PC-3 (cell line): ENCODE data around the gene SLC38A9. TPM values are rescaled to one million over a fixed set of nuclear protein-coding genes. Genes with fewer than 3 reads are reported as not detected.
"Not testable (repeated sequence)": the region's sequence is repeated elsewhere in the genome, so short reads cannot be mapped to it uniquely, and the experiment has no call there.

ENCODE experiments used
- ATAC-seq: fragments of 200-7000 bp; cut with Tn5 transposase; 2 replicates; pipeline ENCODE4 v1.9.1; 2020; ENCODE audit warnings: mild to moderate bottlenecking, moderate library complexity
- BruUV-seq: library from RNA; stranded (reverse); fragments of 400-500 nt; replicated peaks from 2 replicates; lab custom pipeline; 2021; lab: Mats Ljungman, UMichigan
- CTCF ChIA-PET: fragments of 300-600 bp; sonication (Branson Sonifier 250); formaldehyde crosslinking; loops from one replicate; lab custom pipeline; 2022; ENCODE audit warnings: antibody characterized with exemption; lab: Charles Lee
- POLR2A ChIA-PET: fragments of 300-600 bp; sonication (Branson Sonifier 250); formaldehyde crosslinking; loops from one replicate; lab custom pipeline; 2022; ENCODE audit warnings: antibody characterized with exemption; ENCODE audit not compliant: unreplicated experiment; lab: Charles Lee
- DNase-seq: peaks from one replicate; pipeline ENCODE4 v3.0.0-alpha.2; 2015
- H2AFZ ChIP-seq: fragments of 300-600 bp; sonication (generic); 2 replicates; pipeline ENCODE4 v1.6.0; 2016; ENCODE audit warnings: antibody characterized with exemption, low read length
- H3F3A ChIP-seq: fragments of 300-600 bp; sonication (generic); one replicate; pipeline ENCODE4 v1.6.0; 2017; ENCODE audit warnings: antibody characterized with exemption, low read length, control low read depth, mild to moderate bottlenecking; ENCODE audit not compliant: unreplicated experiment
- H3K27ac ChIP-seq: fragments of 300-600 bp; sonication (generic); 2 replicates; pipeline ENCODE4 v1.5.1; 2016; ENCODE audit warnings: mild to moderate bottlenecking, low read length
- H3K27me3 ChIP-seq: fragments of 300-600 bp; sonication (generic); 2 replicates; pipeline ENCODE4 v1.6.1; 2016; ENCODE audit warnings: low read length, mixed read lengths
- H3K36me3 ChIP-seq: fragments of 300-600 bp; sonication (generic); 2 replicates; pipeline ENCODE4 v1.6.1; 2016; ENCODE audit warnings: low read depth, mixed run types, low read length, mixed read lengths
- H3K4me1 ChIP-seq: fragments of 300-600 bp; sonication (generic); 2 replicates; pipeline ENCODE4 v1.5.1; 2016; ENCODE audit warnings: low read length; ENCODE audit not compliant: insufficient read depth
- H3K4me2 ChIP-seq: fragments of 300-600 bp; sonication (generic); 2 replicates; pipeline ENCODE4 v1.6.0; 2016; ENCODE audit warnings: low read length
- H3K4me3 ChIP-seq: fragments of 300-600 bp; sonication (generic); 2 replicates; pipeline ENCODE4 v1.5.1; 2016; ENCODE audit warnings: mild to moderate bottlenecking, low read length, mixed read lengths
- H3K79me2 ChIP-seq: fragments of 300-600 bp; sonication (generic); 2 replicates; pipeline ENCODE4 v1.6.1; 2017; ENCODE audit warnings: low read length, mixed read lengths
- H3K9ac ChIP-seq: fragments of 300-600 bp; sonication (generic); 2 replicates; pipeline ENCODE4 v1.6.0; 2016; ENCODE audit warnings: mild to moderate bottlenecking, low read length
- H3K9me2 ChIP-seq: fragments of 300-600 bp; sonication (generic); replicated peaks from 2 replicates; pipeline ENCODE4 v1.6.1; 2016; ENCODE audit warnings: mixed run types, low read length, mixed read lengths
- H3K9me3 ChIP-seq: fragments of 300-600 bp; sonication (generic); 2 replicates; pipeline ENCODE4 v1.6.1; 2016; ENCODE audit warnings: low read length, mixed read lengths
- H4K20me1 ChIP-seq: fragments of 300-600 bp; sonication (generic); 2 replicates; pipeline ENCODE4 v1.6.1; 2016; ENCODE audit warnings: low read length, mixed read lengths
- EZH2 ChIP-seq: fragments of 300-600 bp; sonication (generic); IDR thresholded peaks from one replicate; pipeline ENCODE4 v1.6.1; 2017; ENCODE audit warnings: antibody characterized with exemption, mild to moderate bottlenecking, low read length; ENCODE audit not compliant: unreplicated experiment
- EZH2phosphoT487 ChIP-seq: fragments of 300-600 bp; sonication (generic); IDR thresholded peaks from 2 replicates; pipeline ENCODE4 v1.6.1; 2018; ENCODE audit warnings: mild to moderate bottlenecking, antibody characterized with exemption, low read length, borderline replicate concordance
- intact Hi-C: fragments of 100-400 bp; cut with micrococcal nuclease; formaldehyde crosslinking; loops from 2 replicates; pipeline ENCODE4 v1.9.0; 2023
- total RNA-seq: library from RNA; depleted of rRNA; stranded (reverse); fragments of >200 nt; gene quantifications from 2 replicates; pipeline ENCODE4 v1.2.3, GENCODE V29; 2014
- TF ChIP-seq, protein P1 (sequence below): fragments of 300-600 bp; sonication (generic); conservative IDR thresholded peaks from 2 replicates; pipeline ENCODE4 v1.5.1; 2017; ENCODE audit warnings: antibody characterized with exemption, low read depth, mild to moderate bottlenecking, low read length

Gene SLC38A9
- total RNA-seq, 1 experiment from 2014 or later: 12.9 TPM

DNA sequence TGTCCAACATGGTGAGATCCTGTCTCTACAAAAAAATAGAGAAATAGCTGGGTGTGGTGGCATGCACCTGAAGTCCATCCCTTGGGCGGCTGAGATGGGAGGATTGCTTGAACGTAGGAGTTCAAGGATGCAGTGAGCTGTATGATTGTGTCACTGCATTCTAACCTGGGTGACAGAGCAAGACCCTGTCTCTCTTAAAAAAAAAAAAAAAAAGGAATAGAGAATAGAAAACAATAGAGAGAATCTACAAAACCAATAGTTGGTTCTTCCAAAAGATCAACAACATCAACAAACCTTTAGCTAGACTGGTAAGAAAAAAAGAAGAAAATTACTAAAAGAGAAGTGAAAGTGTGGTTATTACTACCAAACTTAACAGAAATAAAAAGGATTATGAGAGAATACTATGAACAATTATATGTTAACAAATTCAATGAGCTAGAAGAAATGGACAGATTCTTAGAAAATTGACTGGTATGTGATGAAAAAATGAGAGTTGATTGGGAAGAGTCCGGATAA is 8.1 kb upstream of the SLC38A9 start:
- Histone ChIP-seq H3K79me2 (no peaks in the 10 kb centered on the region), H4K20me1 (no peaks in the 10 kb centered on the region), H2AFZ (no peak overlapping the region), H3K4me2 (no peak overlapping the region), H3K4me1 (no peaks in the 10 kb centered on the region), H3F3A (no peaks in the 10 kb centered on the region), H3K27ac (no peak overlapping the region), H3K36me3 (no peaks in the 10 kb centered on the region), H3K9ac (no peak overlapping the region), H3K4me3 (no peak overlapping the region), H3K9me3 (no peaks in the 10 kb centered on the region), H3K27me3 (no peaks in the 10 kb centered on the region), H3K9me2 (no peaks in the 10 kb centered on the region)
- BruUV-seq: no TSS peak
- ChIA-PET CTCF (no interaction called here), POLR2A (no interaction called here)
- TF ChIP-seq, protein P1, sequence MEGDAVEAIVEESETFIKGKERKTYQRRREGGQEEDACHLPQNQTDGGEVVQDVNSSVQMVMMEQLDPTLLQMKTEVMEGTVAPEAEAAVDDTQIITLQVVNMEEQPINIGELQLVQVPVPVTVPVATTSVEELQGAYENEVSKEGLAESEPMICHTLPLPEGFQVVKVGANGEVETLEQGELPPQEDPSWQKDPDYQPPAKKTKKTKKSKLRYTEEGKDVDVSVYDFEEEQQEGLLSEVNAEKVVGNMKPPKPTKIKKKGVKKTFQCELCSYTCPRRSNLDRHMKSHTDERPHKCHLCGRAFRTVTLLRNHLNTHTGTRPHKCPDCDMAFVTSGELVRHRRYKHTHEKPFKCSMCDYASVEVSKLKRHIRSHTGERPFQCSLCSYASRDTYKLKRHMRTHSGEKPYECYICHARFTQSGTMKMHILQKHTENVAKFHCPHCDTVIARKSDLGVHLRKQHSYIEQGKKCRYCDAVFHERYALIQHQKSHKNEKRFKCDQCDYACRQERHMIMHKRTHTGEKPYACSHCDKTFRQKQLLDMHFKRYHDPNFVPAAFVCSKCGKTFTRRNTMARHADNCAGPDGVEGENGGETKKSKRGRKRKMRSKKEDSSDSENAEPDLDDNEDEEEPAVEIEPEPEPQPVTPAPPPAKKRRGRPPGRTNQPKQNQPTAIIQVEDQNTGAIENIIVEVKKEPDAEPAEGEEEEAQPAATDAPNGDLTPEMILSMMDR: no peak
- no peak for TF ChIP-seq EZH2
- no peak for TF ChIP-seq EZH2phosphoT487
- no peak for ATAC-seq
- no peak for DNase-seq
- intact Hi-C loops: no loop called here

DNA sequence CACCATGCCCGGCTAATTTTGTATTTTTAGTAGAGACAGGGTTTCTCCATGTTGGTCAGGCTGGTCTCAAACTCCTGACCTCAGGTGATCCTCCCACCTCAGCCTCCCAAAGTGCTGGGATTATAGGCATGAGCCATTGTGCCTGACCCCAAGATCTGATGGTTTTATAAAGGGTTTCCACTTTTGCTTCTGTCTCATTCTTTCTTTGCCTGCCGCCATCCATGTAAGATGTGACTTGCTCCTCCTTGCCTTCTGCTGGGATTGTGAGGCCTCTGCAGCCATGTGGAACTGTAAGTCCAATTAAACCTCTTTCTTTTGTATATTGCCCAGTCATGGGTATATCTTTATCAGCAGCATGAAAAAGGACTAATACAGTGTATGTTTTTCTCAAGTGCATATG is 6.9 kb upstream of the SLC38A9 start:
- BruUV-seq, H3K4me3 ChIP-seq, H3K4me2 ChIP-seq, H3K36me3 ChIP-seq, H4K20me1 ChIP-seq, intact Hi-C loops, CTCF ChIA-PET, H3K4me1 ChIP-seq, ATAC-seq, H2AFZ ChIP-seq, DNase-seq, H3K9me3 ChIP-seq, POLR2A ChIA-PET, H3K79me2 ChIP-seq, H3K27me3 ChIP-seq, H3F3A ChIP-seq, H3K9me2 ChIP-seq, H3K27ac ChIP-seq, H3K9ac ChIP-seq: not testable (repeated sequence)

DNA sequence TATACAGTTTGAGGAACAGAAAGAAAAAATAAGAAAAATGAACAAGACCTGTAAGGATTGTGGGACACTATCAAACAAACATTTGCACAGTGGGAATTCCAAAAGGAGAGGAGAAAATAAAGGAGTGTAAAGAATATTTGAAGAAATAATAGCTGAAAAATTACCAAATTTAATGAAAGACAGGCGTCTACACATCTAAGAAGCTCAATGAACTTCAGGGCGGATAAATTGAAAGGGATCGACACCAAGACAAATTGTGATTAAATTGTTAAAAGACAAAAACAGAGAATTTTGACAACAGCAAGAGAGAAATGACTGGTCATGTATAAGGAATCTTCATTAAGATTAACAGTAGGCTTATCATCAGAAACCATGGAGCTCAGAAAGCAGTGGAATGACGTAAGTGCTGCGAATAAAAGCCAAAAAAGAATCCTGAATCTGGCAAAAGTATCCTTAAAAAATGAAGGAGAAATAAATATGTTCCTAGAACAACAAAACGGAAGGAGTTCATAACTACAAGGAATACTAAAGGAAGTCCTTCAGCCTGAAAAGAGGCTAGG is 3.5 kb upstream of the SLC38A9 start:
- H3K36me3 ChIP-seq: no peaks in the 10 kb centered on the region
- H3K9me3 ChIP-seq: no peaks in the 10 kb centered on the region
- H3K4me2 ChIP-seq: no peak overlapping the region
- DNase-seq (no peak), ATAC-seq (no peak)
- H3K4me3 ChIP-seq: no peak overlapping the region
- no peak overlapping the region for H3K9ac ChIP-seq
- peaks cover 8% of the 10 kb centered on the region; the same call in 1 of the 2 replicates for H3K4me1 ChIP-seq
- H3K9me2 ChIP-seq: no peaks in the 10 kb centered on the region
- intact Hi-C loops: no loop called here
- H2AFZ ChIP-seq: no peak overlapping the region
- H3F3A ChIP-seq: no peaks in the 10 kb centered on the region
- CTCF ChIA-PET: no interaction called here
- peaks cover 9% of the 10 kb centered on the region; the same call in 1 of the 2 replicates for H3K79me2 ChIP-seq
- POLR2A ChIA-PET: no interaction called here
- H3K27me3 ChIP-seq: no peaks in the 10 kb centered on the region
- H3K27ac ChIP-seq: no peak overlapping the region
- BruUV-seq: no TSS peak
- no peaks in the 10 kb centered on the region for H4K20me1 ChIP-seq
- TF ChIP-seq, protein P1: no peak
- TF ChIP-seq EZH2 (no peak), EZH2phosphoT487 (no peak)
